Measurements from ENCODE around the gene SCN8A.
"Not testable (repeated sequence)": the region's sequence is repeated elsewhere in the genome, so short reads cannot be mapped to it uniquely, and the experiment has no call there.

The SCN8A gene

GRCh38 chr12:51591016-51591901, at the start of gene SCN8A:
Gene SCN8A (plus strand): TSS chr12:51591233. CDS start chr12:51662818, 71,585 bp downstream.
- no peak for DNase-seq (ENCODE audit: low spot score)

- no peak for DNase-seq (ENCODE audit: low spot score)
Observed at GRCh38 chr12:51546097-51546496, 44.9 kb upstream of the SCN8A start.

GRCh38 chr12:51547606-51548005, 43.4 kb upstream of the SCN8A start:
- DNase-seq (ENCODE audit: low spot score): no peak

- no peak for DNase-seq (ENCODE audit: low spot score)
Observed at GRCh38 chr12:51548241-51548640, 42.8 kb upstream of the SCN8A start.

GRCh38 chr12:51549637-51550036, 41.4 kb upstream of the SCN8A start:
- no peak for DNase-seq (ENCODE audit: low spot score)

DNA sequence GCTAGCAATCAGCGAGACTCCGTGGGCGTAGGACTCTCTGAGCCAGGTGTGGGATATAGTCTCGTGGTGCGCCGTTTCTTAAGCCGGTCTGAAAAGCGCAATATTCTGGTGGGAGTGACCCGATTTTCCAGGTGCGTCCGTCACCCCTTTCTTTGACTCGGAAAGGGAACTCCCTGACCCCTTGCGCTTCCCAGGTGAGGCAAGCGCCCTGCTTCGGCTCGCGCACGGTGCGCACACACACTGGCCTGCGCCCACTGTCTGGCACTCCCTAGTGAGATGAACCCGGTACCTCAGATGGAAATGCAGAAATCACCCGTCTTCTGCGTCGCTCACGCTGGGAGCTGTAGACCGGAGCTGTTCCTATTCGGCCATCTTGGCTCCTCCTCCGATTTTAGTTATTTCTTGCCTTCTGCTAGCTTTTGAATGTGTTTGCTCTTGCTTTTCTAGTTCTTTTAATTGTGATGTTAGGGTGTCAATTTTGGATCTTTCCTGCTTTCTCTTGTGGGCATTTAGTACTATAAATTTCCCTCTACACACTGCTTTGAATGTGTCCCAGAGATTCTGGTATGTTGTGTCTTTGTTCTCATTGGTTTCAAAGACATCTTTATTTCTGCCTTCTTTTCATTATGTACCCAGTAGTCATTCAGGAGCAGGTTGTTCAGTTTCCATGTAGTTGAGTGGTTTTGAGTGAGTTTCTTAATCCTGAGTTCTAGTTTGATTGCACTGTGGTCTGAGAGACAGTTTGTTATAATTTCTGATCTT, 22.6 kb upstream of the SCN8A start:
- DNase-seq (ENCODE audit: low spot score): not testable (repeated sequence)

- no peak for DNase-seq (ENCODE audit: low spot score)
Observed at GRCh38 chr12:51579321-51579850, 11.6 kb upstream of the SCN8A start.

- no peak for DNase-seq (ENCODE audit: low spot score)
Observed at GRCh38 chr12:51589060-51589459, 2.0 kb upstream of the SCN8A start.

GRCh38 chr12:51589557-51590176, 1.4 kb upstream of the SCN8A start:
- DNase-seq (ENCODE audit: low spot score): no peak

DNA sequence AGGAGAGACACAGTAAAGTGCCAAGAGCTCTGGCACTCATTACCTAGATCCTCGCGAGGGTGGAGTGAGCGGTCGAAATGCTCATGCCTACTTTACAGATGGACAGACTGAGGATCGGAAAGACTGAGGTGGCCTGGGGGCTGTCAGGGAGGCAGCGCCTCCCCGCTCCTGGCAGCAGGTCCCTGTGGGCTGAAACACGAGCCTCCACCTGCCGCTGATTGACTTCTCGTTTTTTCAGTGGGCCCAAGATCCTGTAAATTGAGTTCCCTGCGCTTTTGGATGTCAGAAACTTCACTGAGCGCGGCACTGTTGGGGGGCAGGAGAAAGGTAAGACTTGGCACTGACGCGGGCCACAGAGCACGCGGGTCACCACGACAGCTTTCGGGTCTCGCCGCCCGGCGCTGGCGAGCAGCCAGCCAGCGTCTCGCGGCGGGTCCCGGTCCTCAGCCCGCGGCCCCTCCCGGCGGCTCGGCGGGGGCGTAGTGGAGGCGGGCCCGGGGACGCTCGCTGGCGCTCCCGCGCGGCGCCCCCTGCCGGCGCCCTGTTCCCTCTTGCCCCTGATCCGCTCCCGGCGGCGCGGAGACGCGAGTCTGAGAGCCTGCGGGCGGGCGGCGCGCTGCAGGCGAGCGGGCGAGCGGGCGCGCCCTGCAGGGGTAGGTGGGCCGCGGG, 552 bp upstream of the SCN8A start:
- DNase-seq (ENCODE audit: low spot score): no peak

DNA sequence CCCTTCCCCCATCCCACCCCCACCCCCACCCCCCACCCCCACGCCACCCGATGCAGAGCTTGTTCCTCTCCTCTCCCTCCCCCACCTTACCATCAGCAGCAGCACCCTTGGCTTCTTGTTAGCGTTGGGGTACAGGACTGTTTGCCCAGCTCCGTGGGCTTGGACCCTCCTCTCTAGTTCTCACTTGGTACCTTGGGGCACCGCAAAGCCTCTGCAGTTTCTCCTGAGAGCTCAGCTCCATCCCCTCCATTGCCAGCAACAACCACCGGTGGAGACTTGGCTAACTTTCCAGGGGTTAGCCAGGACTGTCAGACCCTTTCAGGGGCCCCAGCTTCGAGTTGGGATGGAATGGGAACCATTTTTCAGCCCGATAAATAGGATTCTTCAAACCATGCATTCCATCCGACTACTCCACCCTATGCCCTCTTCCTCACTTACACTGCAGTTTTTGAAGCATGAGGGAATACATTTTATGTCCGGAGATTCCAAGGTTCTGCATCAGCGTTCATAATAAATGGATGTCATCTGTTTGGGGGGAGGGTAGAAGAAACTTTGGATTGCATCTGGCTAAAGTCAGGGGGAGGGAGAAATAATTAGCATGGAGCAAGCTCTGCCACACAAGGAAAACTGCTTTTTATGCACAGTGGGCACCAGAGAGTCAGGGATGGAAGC, 1.1 kb downstream of the SCN8A start:
- no peak for DNase-seq (ENCODE audit: low spot score)

GRCh38 chr12:51593021-51593420, 2.0 kb downstream of the SCN8A start:
- no peak for DNase-seq (ENCODE audit: low spot score)

DNA sequence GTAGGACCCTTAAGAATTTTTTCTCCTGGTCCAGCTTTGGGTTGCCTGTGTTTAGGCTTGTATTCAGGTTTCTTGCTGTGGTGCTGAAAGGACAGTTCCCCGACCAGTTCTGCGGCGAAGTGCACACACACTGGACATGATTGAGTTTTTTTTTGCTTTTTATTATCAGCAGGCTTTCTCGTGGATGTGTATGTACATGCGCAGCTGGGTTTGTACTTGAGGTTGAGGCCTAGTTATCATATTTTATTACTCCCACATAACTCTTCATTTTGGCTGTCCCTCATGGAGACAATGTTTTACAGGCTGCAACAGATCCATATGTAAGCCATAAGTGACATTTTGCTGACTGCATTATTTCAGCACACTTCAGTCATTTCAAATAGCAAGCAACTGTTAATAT, 2.5 kb downstream of the SCN8A start:
- DNase-seq (ENCODE audit: low spot score): peak; percentile 64

DNA sequence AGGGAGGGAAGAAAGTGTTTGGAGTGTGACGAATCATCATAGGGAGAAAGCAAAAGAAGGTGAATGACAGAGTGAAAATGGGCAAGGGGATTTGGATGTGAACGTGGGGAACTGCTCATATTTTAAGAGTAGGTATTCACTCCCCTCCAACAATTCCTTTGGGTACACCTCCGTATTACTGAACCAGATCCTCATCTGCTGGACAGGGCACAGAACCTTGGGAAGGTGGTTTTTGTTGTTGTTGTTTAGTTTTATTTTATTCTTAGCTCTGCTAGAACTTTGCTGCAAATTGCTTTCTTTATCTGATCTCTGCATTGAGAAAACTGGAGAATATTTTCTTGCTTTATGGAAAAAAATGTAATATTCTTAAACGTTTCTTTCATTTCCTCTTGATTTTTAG, 7.1 kb downstream of the SCN8A start:
- DNase-seq (ENCODE audit: low spot score): no peak

GRCh38 chr12:51600721-51601120, 9.7 kb downstream of the SCN8A start:
- DNase-seq (ENCODE audit: low spot score): no peak

DNA sequence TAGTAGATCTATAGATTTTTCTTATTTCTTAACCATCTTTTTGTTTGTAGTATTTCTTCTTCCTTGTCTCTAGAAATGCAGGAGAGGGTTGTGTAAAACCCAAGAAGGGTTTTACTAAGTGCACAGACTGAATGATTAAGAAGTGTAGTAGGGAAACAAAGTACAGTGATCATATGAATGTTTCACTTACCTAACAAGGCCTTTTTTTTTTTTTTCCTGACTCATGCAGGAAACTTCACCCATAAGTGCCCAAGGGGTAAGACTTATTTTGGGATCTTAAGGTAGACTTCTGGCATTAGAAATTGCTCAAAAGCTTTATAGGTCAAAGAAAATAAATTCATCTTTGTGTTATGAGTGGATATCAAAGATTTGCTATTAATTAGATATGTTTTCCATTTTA, 10.2 kb downstream of the SCN8A start:
- no peak for DNase-seq (ENCODE audit: low spot score)

DNA sequence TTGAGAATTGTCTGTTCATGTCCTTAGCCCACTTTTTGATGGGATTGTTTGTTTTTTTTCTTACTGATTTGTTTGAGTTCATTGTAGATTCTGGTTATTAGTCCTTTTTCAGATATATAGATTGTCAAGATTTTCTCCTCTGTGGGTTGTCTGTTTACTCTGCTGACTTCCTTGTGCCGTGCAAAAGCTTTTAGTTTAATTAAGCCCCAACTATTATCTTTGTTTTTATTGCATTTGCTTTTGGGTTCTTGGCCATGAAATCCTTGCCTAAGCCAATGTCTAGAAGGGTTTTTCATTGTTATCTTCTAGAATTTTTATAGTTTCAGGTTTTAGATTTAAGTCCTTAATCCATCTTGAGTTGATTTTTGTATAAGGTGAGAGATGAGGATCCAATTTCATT, 14.9 kb downstream of the SCN8A start:
- DNase-seq (ENCODE audit: low spot score): not testable (repeated sequence)

DNA sequence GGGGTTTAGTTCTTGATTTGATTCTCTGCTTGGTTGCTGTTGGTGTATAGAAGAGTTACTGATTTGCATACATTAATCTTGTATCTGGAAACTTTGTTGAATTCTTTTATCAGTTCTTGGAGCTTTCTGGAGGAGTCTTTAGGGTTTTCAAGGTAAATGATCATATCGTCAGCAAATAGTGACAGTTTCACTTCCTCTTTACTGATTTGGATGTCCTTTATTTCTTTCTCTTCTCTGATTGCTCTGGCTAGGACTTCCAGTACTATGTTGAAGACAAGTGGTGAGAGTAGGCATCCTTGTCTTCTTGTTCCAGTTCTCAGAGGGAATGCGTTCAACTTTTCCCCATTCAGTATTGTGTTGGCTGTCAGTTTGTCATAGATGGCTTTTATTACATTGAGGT, 16.2 kb downstream of the SCN8A start:
- DNase-seq (ENCODE audit: low spot score): not testable (repeated sequence)

- no peak for DNase-seq (ENCODE audit: low spot score)
Observed at GRCh38 chr12:51620448-51620847, 29.4 kb downstream of the SCN8A start.

- no peak for DNase-seq (ENCODE audit: low spot score)
Observed at GRCh38 chr12:51621156-51621922, 30.3 kb downstream of the SCN8A start.

DNA sequence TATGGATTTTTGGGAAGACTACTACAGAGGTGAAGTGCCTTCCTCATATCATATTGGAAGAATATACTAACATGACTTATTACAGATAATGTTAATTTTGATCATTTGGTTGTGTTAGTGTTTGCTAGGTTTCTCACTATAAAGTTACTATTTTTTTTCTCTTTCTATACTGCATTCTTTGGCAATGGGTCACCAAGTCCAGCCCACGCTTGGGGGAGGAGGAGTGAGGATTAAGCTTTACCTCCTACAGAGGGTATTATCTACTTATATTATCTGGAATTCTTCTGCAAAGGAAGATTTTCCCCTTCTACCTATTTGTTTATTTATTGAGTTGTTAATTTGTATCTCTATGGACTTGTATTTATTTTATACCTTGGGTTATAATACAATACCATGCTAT, 31.5 kb downstream of the SCN8A start:
- no peak for DNase-seq (ENCODE audit: low spot score)

Data from RKO (cell line).